ACHN (cell line): ENCODE measurements around the gene NTNG2.

Experiments used
- DNase-seq: peaks from one replicate; pipeline ENCODE4 v3.0.0-alpha.2; 2015
- in situ Hi-C: cut with HindIII; loops from 2 replicates; pipeline ENCODE4 v1.10.0; 2017; ENCODE audit warnings: low sequenced_read_pairs, low pct_ligation_motif_present, low pct_unique_long_range_greater_than_20kb

NTNG2 gene

GRCh38 chr9:132166599-132166998 is 4.7 kb downstream of the NTNG2 start:
- in situ Hi-C loops: no loop called here
- no peak for DNase-seq

GRCh38 chr9:132167192-132167591 is 5.3 kb downstream of the NTNG2 start:
- in situ Hi-C loops: no loop called here
- no peak for DNase-seq

GRCh38 chr9:132168347-132168746 is 6.5 kb downstream of the NTNG2 start:
- no peak for DNase-seq
- in situ Hi-C loops: no loop called here

GRCh38 chr9:132168851-132169250 is 7.0 kb downstream of the NTNG2 start:
- no peak for DNase-seq
- in situ Hi-C loops: no loop called here

GRCh38 chr9:132169672-132170392 is 8.0 kb downstream of the NTNG2 start:
- DNase-seq: peak; percentile 50
- in situ Hi-C loops: no loop called here

GRCh38 chr9:132171702-132172101 is 9.8 kb downstream of the NTNG2 start:
- DNase-seq: no peak
- in situ Hi-C loops: no loop called here

GRCh38 chr9:132172185-132172584 is 10.3 kb downstream of the NTNG2 start:
- in situ Hi-C loops: no loop called here

GRCh38 chr9:132175431-132175830 is 13.6 kb downstream of the NTNG2 start:
- DNase-seq: no peak
- in situ Hi-C loops: no loop called here

More at GRCh38 chr9:132172185-132172584, 10.3 kb downstream of the NTNG2 start:
- no peak for DNase-seq

- DNase-seq: no peak
- in situ Hi-C loops: no loop called here
Observed at GRCh38 chr9:132176338-132176737, 14.5 kb downstream of the NTNG2 start.

- in situ Hi-C loops: no loop called here
- no peak for DNase-seq
Observed at GRCh38 chr9:132181796-132182313, 20.0 kb downstream of the NTNG2 start.

GRCh38 chr9:132182314-132183091 is 20.6 kb downstream of the NTNG2 start:
- in situ Hi-C loops: no loop called here
- DNase-seq: no peak

- in situ Hi-C loops: no loop called here
- no peak for DNase-seq
Observed at GRCh38 chr9:132183134-132183533, 21.3 kb downstream of the NTNG2 start.

- no peak for DNase-seq
- in situ Hi-C loops: no loop called here
Observed at GRCh38 chr9:132183715-132184114, 21.9 kb downstream of the NTNG2 start.

GRCh38 chr9:132184124-132184523 is 22.3 kb downstream of the NTNG2 start:
- no peak for DNase-seq
- in situ Hi-C loops: no loop called here

- DNase-seq: no peak
- in situ Hi-C loops: no loop called here
Observed at GRCh38 chr9:132185073-132186009, 23.5 kb downstream of the NTNG2 start.

- no peak for DNase-seq
- in situ Hi-C loops: no loop called here
Observed at GRCh38 chr9:132187121-132187620, 25.3 kb downstream of the NTNG2 start.

GRCh38 chr9:132190966-132191365 is 29.1 kb downstream of the NTNG2 start:
- DNase-seq: no peak
- in situ Hi-C loops: no loop called here

GRCh38 chr9:132192728-132193127 is 30.9 kb downstream of the NTNG2 start:
- in situ Hi-C loops: no loop called here
- no peak for DNase-seq
